MM.1S (cell line): ENCODE data around the gene CCDC102A.

ENCODE experiments used
- EZH2 ChIP-seq: fragments of 300-600 bp; sonication (generic); optimal IDR thresholded peaks from 2 replicates; pipeline ENCODE3; 2017; ENCODE audit warnings: low read depth, mild to moderate bottlenecking, antibody characterized with exemption, low read length, mixed read lengths
- EZH2phosphoT487 ChIP-seq: fragments of 300-600 bp; sonication (generic); IDR thresholded peaks from 2 replicates; pipeline ENCODE4 v1.6.1; 2018; ENCODE audit warnings: antibody characterized with exemption, low read length
- TF ChIP-seq, protein P1 (sequence below): fragments of 300-600 bp; sonication (generic); IDR thresholded peaks from 2 replicates; pipeline ENCODE4 v1.5.1; 2016; ENCODE audit warnings: antibody characterized with exemption, low read length, mixed read lengths

- TF ChIP-seq, protein P1, sequence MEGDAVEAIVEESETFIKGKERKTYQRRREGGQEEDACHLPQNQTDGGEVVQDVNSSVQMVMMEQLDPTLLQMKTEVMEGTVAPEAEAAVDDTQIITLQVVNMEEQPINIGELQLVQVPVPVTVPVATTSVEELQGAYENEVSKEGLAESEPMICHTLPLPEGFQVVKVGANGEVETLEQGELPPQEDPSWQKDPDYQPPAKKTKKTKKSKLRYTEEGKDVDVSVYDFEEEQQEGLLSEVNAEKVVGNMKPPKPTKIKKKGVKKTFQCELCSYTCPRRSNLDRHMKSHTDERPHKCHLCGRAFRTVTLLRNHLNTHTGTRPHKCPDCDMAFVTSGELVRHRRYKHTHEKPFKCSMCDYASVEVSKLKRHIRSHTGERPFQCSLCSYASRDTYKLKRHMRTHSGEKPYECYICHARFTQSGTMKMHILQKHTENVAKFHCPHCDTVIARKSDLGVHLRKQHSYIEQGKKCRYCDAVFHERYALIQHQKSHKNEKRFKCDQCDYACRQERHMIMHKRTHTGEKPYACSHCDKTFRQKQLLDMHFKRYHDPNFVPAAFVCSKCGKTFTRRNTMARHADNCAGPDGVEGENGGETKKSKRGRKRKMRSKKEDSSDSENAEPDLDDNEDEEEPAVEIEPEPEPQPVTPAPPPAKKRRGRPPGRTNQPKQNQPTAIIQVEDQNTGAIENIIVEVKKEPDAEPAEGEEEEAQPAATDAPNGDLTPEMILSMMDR: no peak
- TF ChIP-seq EZH2phosphoT487: no peak
- no peak for TF ChIP-seq EZH2
Measured at GRCh38 chr16:57537194-57537505, 779 bp upstream of the CCDC102A start.
